Uterus (tissue), 2 donors: ENCODE results near the gene MAP7D2.

Experiments
- CTCF ChIP-seq, 4 experiments: fragments of 200-600 bp in 2 of 4; fragments of 450-650 bp in 2 of 4; sonication (generic) in 2 of 4; IDR thresholded peaks; one replicate each; pipeline ENCODE4 v1.5.1; 2016 to 2019; ENCODE audit warnings: antibody characterized with exemption in 4 of 4, mild to moderate bottlenecking in 2 of 4, moderate library complexity in 1 of 4
- POLR2A ChIP-seq, 2 donors: fragments of 450-650 bp; IDR thresholded peaks; one replicate each; pipeline ENCODE4 v1.6.1; 2016; ENCODE audit warnings: antibody characterized with exemption in 2 of 2, mild to moderate bottlenecking in 1 of 2, moderate library complexity in 1 of 2

- TF ChIP-seq CTCF (IDR thresholded peaks at IDR 0.05) (no peak), POLR2A (IDR thresholded peaks at IDR 0.05) (no peak)
Measured at GRCh38 chrX:20089845-20090244, 26.9 kb downstream of the MAP7D2 start.
